ENCODE measurements around the gene IL1RAPL1. TPM values are rescaled to one million over a fixed set of nuclear protein-coding genes. Genes with fewer than 3 reads are reported as not detected.
"Not testable (repeated sequence)": the region's sequence is repeated elsewhere in the genome, so short reads cannot be mapped to it uniquely, and the experiment has no call there.

IL1RAPL1 gene
- total RNA-seq, 1 donor from 2014 or later: 0.66 TPM

GRCh38 chrX:28757290-28757689 is 170.0 kb downstream of the IL1RAPL1 start:
- Mint-ChIP-seq H3K27me3 (ENCODE audit: unreplicated experiment) (no peaks in the 10 kb centered on the region), H3K36me3 (ENCODE audit: unreplicated experiment) (no peaks in the 10 kb centered on the region), H3K4me3 (ENCODE audit: unreplicated experiment) (no peak overlapping the region), H3K27ac (ENCODE audit: unreplicated experiment) (no peak overlapping the region), H3K9me3 (ENCODE audit: unreplicated experiment) (no peaks in the 10 kb centered on the region), H3K4me1 (ENCODE audit: low read depth, unreplicated experiment) (no peaks in the 10 kb centered on the region)
- TF ChIP-seq CTCF (IDR thresholded peaks at IDR 0.05; ENCODE audit: partially characterized antibody, unreplicated experiment): no peak
- no peak for DNase-seq

- not testable (repeated sequence) for H3K4me3 Mint-ChIP-seq (ENCODE audit: unreplicated experiment); H3K9me3 Mint-ChIP-seq (ENCODE audit: unreplicated experiment); DNase-seq; H3K27me3 Mint-ChIP-seq (ENCODE audit: unreplicated experiment); H3K4me1 Mint-ChIP-seq (ENCODE audit: low read depth, unreplicated experiment); H3K36me3 Mint-ChIP-seq (ENCODE audit: unreplicated experiment); H3K27ac Mint-ChIP-seq (ENCODE audit: unreplicated experiment)
These were observed 179.3 kb downstream of the IL1RAPL1 start for GRCh38 chrX:28766561-28766960.

- Mint-ChIP-seq H3K36me3 (ENCODE audit: unreplicated experiment) (no peaks in the 10 kb centered on the region), H3K9me3 (ENCODE audit: unreplicated experiment) (no peaks in the 10 kb centered on the region), H3K27me3 (ENCODE audit: unreplicated experiment) (no peaks in the 10 kb centered on the region), H3K27ac (ENCODE audit: unreplicated experiment) (no peak overlapping the region), H3K4me1 (ENCODE audit: low read depth, unreplicated experiment) (no peaks in the 10 kb centered on the region), H3K4me3 (ENCODE audit: unreplicated experiment) (no peak overlapping the region)
- DNase-seq: no peak
- no peak for TF ChIP-seq CTCF (IDR thresholded peaks at IDR 0.05; ENCODE audit: partially characterized antibody, unreplicated experiment)
These were observed 186.6 kb downstream of the IL1RAPL1 start for GRCh38 chrX:28773807-28774206.

- no peak overlapping the region for H3K4me3 Mint-ChIP-seq (ENCODE audit: unreplicated experiment)
- H3K4me1 Mint-ChIP-seq (ENCODE audit: low read depth, unreplicated experiment): no peaks in the 10 kb centered on the region
- no peak for DNase-seq
- H3K9me3 Mint-ChIP-seq (ENCODE audit: unreplicated experiment): no peaks in the 10 kb centered on the region
- H3K27me3 Mint-ChIP-seq (ENCODE audit: unreplicated experiment): no peaks in the 10 kb centered on the region
- no peaks in the 10 kb centered on the region for H3K36me3 Mint-ChIP-seq (ENCODE audit: unreplicated experiment)
- TF ChIP-seq CTCF (IDR thresholded peaks at IDR 0.05; ENCODE audit: partially characterized antibody, unreplicated experiment): no peak
- H3K27ac Mint-ChIP-seq (ENCODE audit: unreplicated experiment): no peak overlapping the region
These were observed 200.0 kb downstream of the IL1RAPL1 start for GRCh38 chrX:28787206-28787605.

GRCh38 chrX:28800671-28801070 is 213.4 kb downstream of the IL1RAPL1 start:
- not testable (repeated sequence) for H3K9me3 Mint-ChIP-seq (ENCODE audit: unreplicated experiment); H3K27ac Mint-ChIP-seq (ENCODE audit: unreplicated experiment); H3K27me3 Mint-ChIP-seq (ENCODE audit: unreplicated experiment); H3K36me3 Mint-ChIP-seq (ENCODE audit: unreplicated experiment); DNase-seq; H3K4me3 Mint-ChIP-seq (ENCODE audit: unreplicated experiment); H3K4me1 Mint-ChIP-seq (ENCODE audit: low read depth, unreplicated experiment)

GRCh38 chrX:28802625-28803024 is 215.4 kb downstream of the IL1RAPL1 start:
- DNase-seq: no peak
- no peak overlapping the region for H3K4me3 Mint-ChIP-seq (ENCODE audit: unreplicated experiment)
- no peaks in the 10 kb centered on the region for H3K4me1 Mint-ChIP-seq (ENCODE audit: low read depth, unreplicated experiment)
- H3K27ac Mint-ChIP-seq (ENCODE audit: unreplicated experiment): no peak overlapping the region
- H3K9me3 Mint-ChIP-seq (ENCODE audit: unreplicated experiment): no peaks in the 10 kb centered on the region
- no peak for TF ChIP-seq CTCF (IDR thresholded peaks at IDR 0.05; ENCODE audit: partially characterized antibody, unreplicated experiment)
- H3K36me3 Mint-ChIP-seq (ENCODE audit: unreplicated experiment): peaks cover under 1% of the 10 kb centered on the region
- peaks cover 1% of the 10 kb centered on the region for H3K27me3 Mint-ChIP-seq (ENCODE audit: unreplicated experiment)

Data from glutamatergic neuron (in vitro differentiated cells).